Measurements from ENCODE around the gene CCR6. TPM values are rescaled to one million over a fixed set of nuclear protein-coding genes. Genes with fewer than 3 reads are reported as not detected.

CCR6 gene
- total RNA-seq, 4 donors from 2014 or later: not detected

- Histone ChIP-seq H3K4me3 (no peak overlapping the region), H3K9me3 (no peaks in the 10 kb centered on the region), H3K27me3 (peaks cover 0 to 5% (median 0%) of the 10 kb centered on the region in 3 donors), H3K4me1 (no peaks in the 10 kb centered on the region), H3K27ac (no peak overlapping the region), H3K36me3 (no peaks in the 10 kb centered on the region)
- in situ Hi-C loops (cut with MboI; ENCODE audit: low sequenced_read_pairs in 4 of 4): no loop called here
- DNase-seq: no peak
- ATAC-seq: no peak
- no peak for TF ChIP-seq CTCF (IDR thresholded peaks at IDR 0.05 in 4 of 5, conservative IDR thresholded peaks at IDR 0.05 in 1 of 5)
- no peak for TF ChIP-seq POLR2A (IDR thresholded peaks at IDR 0.05)
- intact Hi-C loops (cut with DNase I; ENCODE audit: low total_unique reads): no loop called here
Observed at GRCh38 chr6:167111597-167111996, 11.3 kb upstream of the CCR6 start.

GRCh38 chr6:167112421-167112820, 10.5 kb upstream of the CCR6 start:
- DNase-seq (no peak), ATAC-seq (no peak)
- no peak overlapping the region for H3K4me3 ChIP-seq
- H3K27ac ChIP-seq: no peak overlapping the region
- no peaks in the 10 kb centered on the region for H3K4me1 ChIP-seq
- intact Hi-C loops (cut with DNase I; ENCODE audit: low total_unique reads): no loop called here
- H3K36me3 ChIP-seq: no peaks in the 10 kb centered on the region
- in situ Hi-C loops (cut with MboI; ENCODE audit: low sequenced_read_pairs in 4 of 4): no loop called here
- no peaks in the 10 kb centered on the region for H3K9me3 ChIP-seq
- no peak for TF ChIP-seq CTCF (IDR thresholded peaks at IDR 0.05 in 4 of 5, conservative IDR thresholded peaks at IDR 0.05 in 1 of 5)
- TF ChIP-seq POLR2A (IDR thresholded peaks at IDR 0.05): no peak
- peaks cover 0 to 5% (median 0%) of the 10 kb centered on the region in 3 donors for H3K27me3 ChIP-seq

- Histone ChIP-seq H3K36me3 (no peaks in the 10 kb centered on the region), H3K4me1 (no peaks in the 10 kb centered on the region), H3K4me3 (no peak overlapping the region), H3K27me3 (peaks cover 0 to 5% (median 0%) of the 10 kb centered on the region in 3 donors), H3K9me3 (no peaks in the 10 kb centered on the region), H3K27ac (no peak overlapping the region)
- ATAC-seq (no peak), DNase-seq (no peak)
- intact Hi-C loops (cut with DNase I; ENCODE audit: low total_unique reads) (no loop called here), in situ Hi-C loops (cut with MboI; ENCODE audit: low sequenced_read_pairs in 4 of 4) (no loop called here)
- no peak for TF ChIP-seq CTCF (IDR thresholded peaks at IDR 0.05 in 4 of 5, conservative IDR thresholded peaks at IDR 0.05 in 1 of 5)
- TF ChIP-seq POLR2A (IDR thresholded peaks at IDR 0.05): no peak
Observed at GRCh38 chr6:167113047-167113754, 9.7 kb upstream of the CCR6 start.

GRCh38 chr6:167113935-167114910, 8.7 kb upstream of the CCR6 start:
- Histone ChIP-seq H3K27me3 (peaks cover 0 to 5% (median 0%) of the 10 kb centered on the region in 3 donors), H3K4me3 (no peak overlapping the region), H3K36me3 (no peaks in the 10 kb centered on the region), H3K4me1 (no peaks in the 10 kb centered on the region), H3K27ac (no peak overlapping the region), H3K9me3 (no peaks in the 10 kb centered on the region)
- intact Hi-C loops (cut with DNase I; ENCODE audit: low total_unique reads): no loop called here
- DNase-seq (no peak), ATAC-seq (no peak)
- TF ChIP-seq CTCF (IDR thresholded peaks at IDR 0.05 in 4 of 5, conservative IDR thresholded peaks at IDR 0.05 in 1 of 5) (no peak), POLR2A (IDR thresholded peaks at IDR 0.05) (no peak)
- in situ Hi-C loops (cut with MboI; ENCODE audit: low sequenced_read_pairs in 4 of 4): no loop called here

Data from gastrocnemius medialis (tissue), 4 donors.